ENCODE measurements around the gene AFG1L. TPM values are rescaled to one million over a fixed set of nuclear protein-coding genes. Genes with fewer than 3 reads are reported as not detected.

The AFG1L gene
- total and polyA plus RNA-seq, 4 donors = 2.7 to 2.8 (median 2.7) TPM

GRCh38 chr6:108438918-108439317, 144.1 kb downstream of the AFG1L start:
- no peaks in the 10 kb centered on the region for H3K27me3 ChIP-seq (ENCODE audit: control insufficient read depth in 4 of 4, insufficient read depth in 4 of 4, low read length in 3 of 4)

GRCh38 chr6:108441141-108441540, 146.3 kb downstream of the AFG1L start:
- TF ChIP-seq HNF4G (IDR thresholded peaks at IDR 0.05) (no peak), TAF1 (conservative IDR thresholded peaks at IDR 0.05) (no peak), FOXA1 (IDR thresholded peaks at IDR 0.05) (no peak), EGR1 (IDR thresholded peaks at IDR 0.05; ENCODE audit: low read depth in 2 of 2) (no peak), YY1 (IDR thresholded peaks at IDR 0.05) (no peak), GABPA (IDR thresholded peaks at IDR 0.05 in 1 of 2, conservative IDR thresholded peaks at IDR 0.05 in 1 of 2) (no peak), JUND (IDR thresholded peaks at IDR 0.05) (no peak), SP1 (IDR thresholded peaks at IDR 0.05) (no peak), RAD21 (IDR thresholded peaks at IDR 0.05) (no peak), NR2F2 (IDR thresholded peaks at IDR 0.05) (no peak), FOXA2 (IDR thresholded peaks at IDR 0.05) (no peak), HNF4A (conservative IDR thresholded peaks at IDR 0.05) (no peak), RXRA (IDR thresholded peaks at IDR 0.05) (no peak)
- TF ChIP-seq, protein P1, sequence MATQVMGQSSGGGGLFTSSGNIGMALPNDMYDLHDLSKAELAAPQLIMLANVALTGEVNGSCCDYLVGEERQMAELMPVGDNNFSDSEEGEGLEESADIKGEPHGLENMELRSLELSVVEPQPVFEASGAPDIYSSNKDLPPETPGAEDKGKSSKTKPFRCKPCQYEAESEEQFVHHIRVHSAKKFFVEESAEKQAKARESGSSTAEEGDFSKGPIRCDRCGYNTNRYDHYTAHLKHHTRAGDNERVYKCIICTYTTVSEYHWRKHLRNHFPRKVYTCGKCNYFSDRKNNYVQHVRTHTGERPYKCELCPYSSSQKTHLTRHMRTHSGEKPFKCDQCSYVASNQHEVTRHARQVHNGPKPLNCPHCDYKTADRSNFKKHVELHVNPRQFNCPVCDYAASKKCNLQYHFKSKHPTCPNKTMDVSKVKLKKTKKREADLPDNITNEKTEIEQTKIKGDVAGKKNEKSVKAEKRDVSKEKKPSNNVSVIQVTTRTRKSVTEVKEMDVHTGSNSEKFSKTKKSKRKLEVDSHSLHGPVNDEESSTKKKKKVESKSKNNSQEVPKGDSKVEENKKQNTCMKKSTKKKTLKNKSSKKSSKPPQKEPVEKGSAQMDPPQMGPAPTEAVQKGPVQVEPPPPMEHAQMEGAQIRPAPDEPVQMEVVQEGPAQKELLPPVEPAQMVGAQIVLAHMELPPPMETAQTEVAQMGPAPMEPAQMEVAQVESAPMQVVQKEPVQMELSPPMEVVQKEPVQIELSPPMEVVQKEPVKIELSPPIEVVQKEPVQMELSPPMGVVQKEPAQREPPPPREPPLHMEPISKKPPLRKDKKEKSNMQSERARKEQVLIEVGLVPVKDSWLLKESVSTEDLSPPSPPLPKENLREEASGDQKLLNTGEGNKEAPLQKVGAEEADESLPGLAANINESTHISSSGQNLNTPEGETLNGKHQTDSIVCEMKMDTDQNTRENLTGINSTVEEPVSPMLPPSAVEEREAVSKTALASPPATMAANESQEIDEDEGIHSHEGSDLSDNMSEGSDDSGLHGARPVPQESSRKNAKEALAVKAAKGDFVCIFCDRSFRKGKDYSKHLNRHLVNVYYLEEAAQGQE (IDR thresholded peaks at IDR 0.05) = no peak
- TF ChIP-seq, protein P2, sequence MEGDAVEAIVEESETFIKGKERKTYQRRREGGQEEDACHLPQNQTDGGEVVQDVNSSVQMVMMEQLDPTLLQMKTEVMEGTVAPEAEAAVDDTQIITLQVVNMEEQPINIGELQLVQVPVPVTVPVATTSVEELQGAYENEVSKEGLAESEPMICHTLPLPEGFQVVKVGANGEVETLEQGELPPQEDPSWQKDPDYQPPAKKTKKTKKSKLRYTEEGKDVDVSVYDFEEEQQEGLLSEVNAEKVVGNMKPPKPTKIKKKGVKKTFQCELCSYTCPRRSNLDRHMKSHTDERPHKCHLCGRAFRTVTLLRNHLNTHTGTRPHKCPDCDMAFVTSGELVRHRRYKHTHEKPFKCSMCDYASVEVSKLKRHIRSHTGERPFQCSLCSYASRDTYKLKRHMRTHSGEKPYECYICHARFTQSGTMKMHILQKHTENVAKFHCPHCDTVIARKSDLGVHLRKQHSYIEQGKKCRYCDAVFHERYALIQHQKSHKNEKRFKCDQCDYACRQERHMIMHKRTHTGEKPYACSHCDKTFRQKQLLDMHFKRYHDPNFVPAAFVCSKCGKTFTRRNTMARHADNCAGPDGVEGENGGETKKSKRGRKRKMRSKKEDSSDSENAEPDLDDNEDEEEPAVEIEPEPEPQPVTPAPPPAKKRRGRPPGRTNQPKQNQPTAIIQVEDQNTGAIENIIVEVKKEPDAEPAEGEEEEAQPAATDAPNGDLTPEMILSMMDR (IDR thresholded peaks at IDR 0.05; ENCODE audit: low read depth, low read length, missing input control) = no peak
- TF ChIP-seq, protein P3, sequence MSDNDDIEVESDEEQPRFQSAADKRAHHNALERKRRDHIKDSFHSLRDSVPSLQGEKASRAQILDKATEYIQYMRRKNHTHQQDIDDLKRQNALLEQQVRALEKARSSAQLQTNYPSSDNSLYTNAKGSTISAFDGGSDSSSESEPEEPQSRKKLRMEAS (IDR thresholded peaks at IDR 0.05) = no peak
- TF ChIP-seq, protein P4, sequence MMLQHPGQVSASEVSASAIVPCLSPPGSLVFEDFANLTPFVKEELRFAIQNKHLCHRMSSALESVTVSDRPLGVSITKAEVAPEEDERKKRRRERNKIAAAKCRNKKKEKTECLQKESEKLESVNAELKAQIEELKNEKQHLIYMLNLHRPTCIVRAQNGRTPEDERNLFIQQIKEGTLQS (IDR thresholded peaks at IDR 0.05) = no peak
- TF ChIP-seq, protein P5, sequence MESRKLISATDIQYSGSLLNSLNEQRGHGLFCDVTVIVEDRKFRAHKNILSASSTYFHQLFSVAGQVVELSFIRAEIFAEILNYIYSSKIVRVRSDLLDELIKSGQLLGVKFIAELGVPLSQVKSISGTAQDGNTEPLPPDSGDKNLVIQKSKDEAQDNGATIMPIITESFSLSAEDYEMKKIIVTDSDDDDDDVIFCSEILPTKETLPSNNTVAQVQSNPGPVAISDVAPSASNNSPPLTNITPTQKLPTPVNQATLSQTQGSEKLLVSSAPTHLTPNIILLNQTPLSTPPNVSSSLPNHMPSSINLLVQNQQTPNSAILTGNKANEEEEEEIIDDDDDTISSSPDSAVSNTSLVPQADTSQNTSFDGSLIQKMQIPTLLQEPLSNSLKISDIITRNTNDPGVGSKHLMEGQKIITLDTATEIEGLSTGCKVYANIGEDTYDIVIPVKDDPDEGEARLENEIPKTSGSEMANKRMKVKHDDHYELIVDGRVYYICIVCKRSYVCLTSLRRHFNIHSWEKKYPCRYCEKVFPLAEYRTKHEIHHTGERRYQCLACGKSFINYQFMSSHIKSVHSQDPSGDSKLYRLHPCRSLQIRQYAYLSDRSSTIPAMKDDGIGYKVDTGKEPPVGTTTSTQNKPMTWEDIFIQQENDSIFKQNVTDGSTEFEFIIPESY (IDR thresholded peaks at IDR 0.05) = no peak
- Histone ChIP-seq H3K9me3 (ENCODE audit: control insufficient read depth in 4 of 4, low read length in 3 of 4) (no peaks in the 10 kb centered on the region), H3K4me1 (ENCODE audit: control insufficient read depth in 4 of 4, insufficient read depth in 4 of 4, low read length in 3 of 4) (no peaks in the 10 kb centered on the region), H3K4me3 (ENCODE audit: low read depth in 1 of 3, low read length in 3 of 3) (no peak overlapping the region), H3K27me3 (ENCODE audit: control insufficient read depth in 4 of 4, insufficient read depth in 4 of 4, low read length in 3 of 4) (no peaks in the 10 kb centered on the region), H3K27ac (ENCODE audit: low read depth in 1 of 2, low read length in 2 of 2) (no peak overlapping the region), H3K36me3 (ENCODE audit: control insufficient read depth in 4 of 4, insufficient read depth in 3 of 4, low read depth in 1 of 4, low read length in 3 of 4) (no peaks in the 10 kb centered on the region), H3K9ac (ENCODE audit: low read depth in 1 of 2, low read length in 2 of 2) (no peak overlapping the region)
- DNase-seq (ENCODE audit: low spot score) = no peak

More at GRCh38 chr6:108438918-108439317, 144.1 kb downstream of the AFG1L start:
- Histone ChIP-seq H3K36me3 (ENCODE audit: control insufficient read depth in 4 of 4, insufficient read depth in 3 of 4, low read depth in 1 of 4, low read length in 3 of 4) (no peaks in the 10 kb centered on the region), H3K9ac (ENCODE audit: low read depth in 1 of 2, low read length in 2 of 2) (no peak overlapping the region), H3K4me1 (ENCODE audit: control insufficient read depth in 4 of 4, insufficient read depth in 4 of 4, low read length in 3 of 4) (no peaks in the 10 kb centered on the region), H3K27ac (ENCODE audit: low read depth in 1 of 2, low read length in 2 of 2) (no peak overlapping the region), H3K9me3 (ENCODE audit: control insufficient read depth in 4 of 4, low read length in 3 of 4) (no peaks in the 10 kb centered on the region), H3K4me3 (ENCODE audit: low read depth in 1 of 3, low read length in 3 of 3) (no peak overlapping the region)
- no peak for DNase-seq (ENCODE audit: low spot score)
- WGBS = 78% methylated on average over 8 of the region's 8 CpGs
- TF ChIP-seq TAF1 (conservative IDR thresholded peaks at IDR 0.05) (no peak), FOXA2 (IDR thresholded peaks at IDR 0.05) (no peak), HNF4A (conservative IDR thresholded peaks at IDR 0.05) (no peak)
- TF ChIP-seq, protein P2 (IDR thresholded peaks at IDR 0.05; ENCODE audit: low read depth, low read length, missing input control) = no peak
- TF ChIP-seq, protein P4 (IDR thresholded peaks at IDR 0.05) = no peak

Data from liver (tissue), 9 donors.